OCI-LY7 (cell line): ENCODE results near the gene WFS1.

Experiments used
- EZH2phosphoT487 ChIP-seq: fragments of 200-600 bp; sonication (generic); IDR thresholded peaks from 2 replicates; pipeline ENCODE4 v1.6.1; 2018; ENCODE audit warnings: low read depth, borderline replicate concordance, mild to moderate bottlenecking, mixed run types, antibody characterized with exemption, low read length, moderate library complexity, mixed read lengths
- TF ChIP-seq, protein P1 (sequence below): fragments of 200-600 bp; sonication (generic); conservative IDR thresholded peaks from 2 replicates; pipeline ENCODE4 v1.5.1; 2014; ENCODE audit warnings: mild to moderate bottlenecking, antibody characterized with exemption, low read length, moderate library complexity, mixed read lengths

GRCh38 chr4:6350646-6351045 lies 81.0 kb downstream of the WFS1 start:
- TF ChIP-seq, protein P1, sequence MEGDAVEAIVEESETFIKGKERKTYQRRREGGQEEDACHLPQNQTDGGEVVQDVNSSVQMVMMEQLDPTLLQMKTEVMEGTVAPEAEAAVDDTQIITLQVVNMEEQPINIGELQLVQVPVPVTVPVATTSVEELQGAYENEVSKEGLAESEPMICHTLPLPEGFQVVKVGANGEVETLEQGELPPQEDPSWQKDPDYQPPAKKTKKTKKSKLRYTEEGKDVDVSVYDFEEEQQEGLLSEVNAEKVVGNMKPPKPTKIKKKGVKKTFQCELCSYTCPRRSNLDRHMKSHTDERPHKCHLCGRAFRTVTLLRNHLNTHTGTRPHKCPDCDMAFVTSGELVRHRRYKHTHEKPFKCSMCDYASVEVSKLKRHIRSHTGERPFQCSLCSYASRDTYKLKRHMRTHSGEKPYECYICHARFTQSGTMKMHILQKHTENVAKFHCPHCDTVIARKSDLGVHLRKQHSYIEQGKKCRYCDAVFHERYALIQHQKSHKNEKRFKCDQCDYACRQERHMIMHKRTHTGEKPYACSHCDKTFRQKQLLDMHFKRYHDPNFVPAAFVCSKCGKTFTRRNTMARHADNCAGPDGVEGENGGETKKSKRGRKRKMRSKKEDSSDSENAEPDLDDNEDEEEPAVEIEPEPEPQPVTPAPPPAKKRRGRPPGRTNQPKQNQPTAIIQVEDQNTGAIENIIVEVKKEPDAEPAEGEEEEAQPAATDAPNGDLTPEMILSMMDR: no peak
- TF ChIP-seq EZH2phosphoT487: no peak
